H7 (cell line): ENCODE measurements around the gene CLCN7. TPM values are rescaled to one million over a fixed set of nuclear protein-coding genes. Genes with fewer than 3 reads are reported as not detected.

Experiments
- DNase-seq: peaks from one replicate; pipeline ENCODE4 v3.0.0; 2012
- H3K27me3 ChIP-seq: 2 replicates; pipeline ENCODE4 v1.6.0; 2011; ENCODE audit warnings: mild to moderate bottlenecking, low read length; ENCODE audit not compliant: control insufficient read depth, insufficient read depth
- H3K36me3 ChIP-seq: replicated peaks from 2 replicates; pipeline ENCODE4 v1.5.1; 2011; ENCODE audit warnings: low read length; ENCODE audit not compliant: control insufficient read depth, insufficient read depth
- H3K4me3 ChIP-seq: 2 replicates; pipeline ENCODE4 v1.5.1; 2011; ENCODE audit warnings: low read depth, mild to moderate bottlenecking, control low read depth, low read length, moderate library complexity; ENCODE audit not compliant: insufficient read depth
- total RNA-seq: library from RNA; depleted of rRNA; stranded (reverse); fragments of >200 nt; shearing (Covaris generic); gene quantifications from 2 replicates; pipeline ENCODE4 v1.2.3, GENCODE V29; 2014

CLCN7 gene
- total RNA-seq, 1 experiment from 2014 or later = 39.1 TPM

- H3K36me3 ChIP-seq = no peaks in the 10 kb centered on the region
- peak; percentile 74 for DNase-seq
- no peaks in the 10 kb centered on the region for H3K27me3 ChIP-seq
- no peak within 1 kb of the TSS for H3K4me3 ChIP-seq
Measured at GRCh38 chr16:1430759-1431496, 43.9 kb downstream of the CLCN7 start, which contains the start of gene PERCC1. Gene PERCC1, plus strand, starts transcription at chr16:1431078. Its CDS starts 1,516 bp downstream, at chr16:1432594.

GRCh38 chr16:1430214-1430758 lies 44.5 kb downstream of the CLCN7 start:
- Histone ChIP-seq H3K36me3 (no peaks in the 10 kb centered on the region), H3K27me3 (no peaks in the 10 kb centered on the region), H3K4me3 (no peak overlapping the region)
- no peak for DNase-seq

- no peaks in the 10 kb centered on the region for H3K36me3 ChIP-seq
- DNase-seq = peak; percentile 48
- no peaks in the 10 kb centered on the region for H3K27me3 ChIP-seq
- H3K4me3 ChIP-seq = no peak overlapping the region
Measured at GRCh38 chr16:1429631-1430030, 45.2 kb downstream of the CLCN7 start.

GRCh38 chr16:1429012-1429411 lies 45.8 kb downstream of the CLCN7 start:
- Histone ChIP-seq H3K4me3 (no peak overlapping the region), H3K36me3 (no peaks in the 10 kb centered on the region), H3K27me3 (no peaks in the 10 kb centered on the region)
- no peak for DNase-seq

GRCh38 chr16:1428511-1428910 lies 46.3 kb downstream of the CLCN7 start:
- Histone ChIP-seq H3K36me3 (no peaks in the 10 kb centered on the region), H3K27me3 (no peaks in the 10 kb centered on the region), H3K4me3 (no peak overlapping the region)
- DNase-seq = peak; percentile 98

GRCh38 chr16:1427473-1428461 lies 47.1 kb downstream of the CLCN7 start:
- Histone ChIP-seq H3K27me3 (no peaks in the 10 kb centered on the region), H3K4me3 (no peak overlapping the region), H3K36me3 (no peaks in the 10 kb centered on the region)
- peak; percentile 73 for DNase-seq

GRCh38 chr16:1426734-1427471 lies 47.9 kb downstream of the CLCN7 start:
- Histone ChIP-seq H3K36me3 (no peaks in the 10 kb centered on the region), H3K4me3 (no peak overlapping the region), H3K27me3 (no peaks in the 10 kb centered on the region)
- peak; percentile 87 for DNase-seq

GRCh38 chr16:1425616-1426370 lies 49.0 kb downstream of the CLCN7 start:
- H3K4me3 ChIP-seq = no peak overlapping the region
- DNase-seq = peak; percentile 57
- no peaks in the 10 kb centered on the region for H3K27me3 ChIP-seq
- H3K36me3 ChIP-seq = no peaks in the 10 kb centered on the region

GRCh38 chr16:1424028-1424427 lies 50.8 kb downstream of the CLCN7 start:
- DNase-seq = no peak
- Histone ChIP-seq H3K4me3 (no peak overlapping the region), H3K36me3 (no peaks in the 10 kb centered on the region), H3K27me3 (no peaks in the 10 kb centered on the region)

- Histone ChIP-seq H3K36me3 (no peaks in the 10 kb centered on the region), H3K27me3 (no peaks in the 10 kb centered on the region), H3K4me3 (no peak overlapping the region)
- DNase-seq = no peak
Measured at GRCh38 chr16:1422076-1422475, 52.8 kb downstream of the CLCN7 start.

- no peaks in the 10 kb centered on the region for H3K27me3 ChIP-seq
- DNase-seq = no peak
- peak overlapping the region; percentile 92 for H3K4me3 ChIP-seq
- H3K36me3 ChIP-seq = no peaks in the 10 kb centered on the region
Measured at GRCh38 chr16:1420111-1420539, 54.7 kb downstream of the CLCN7 start.

- DNase-seq = peak; percentile 16
- Histone ChIP-seq H3K36me3 (no peaks in the 10 kb centered on the region; the same call in 1 of the 2 replicates), H3K27me3 (peaks cover 4% of the 10 kb centered on the region; the same call in 1 of the 2 replicates), H3K4me3 (no peak overlapping the region)
Measured at GRCh38 chr16:1416521-1416941, 58.3 kb downstream of the CLCN7 start.

GRCh38 chr16:1414532-1415260 lies 60.1 kb downstream of the CLCN7 start, which contains the start of gene UNKL:
Gene UNKL, minus strand, starts transcription at chr16:1414704. Its CDS starts 13 bp downstream, at chr16:1414691.
- DNase-seq = peak; percentile 100
- Histone ChIP-seq H3K36me3 (no peaks in the 10 kb centered on the region; the same call in 1 of the 2 replicates), H3K4me3 (peak within 1 kb of the TSS; percentile 76), H3K27me3 (peaks cover 4% of the 10 kb centered on the region; the same call in 1 of the 2 replicates)
